Gastrocnemius medialis (tissue), 4 donors: ENCODE measurements around the gene CEBPB.

ENCODE experiments used
- POLR2A ChIP-seq, 2 donors: fragments of 450-650 bp; IDR thresholded peaks; one replicate each; pipeline ENCODE4 v1.6.1; 2017; ENCODE audit warnings: antibody characterized with exemption in 2 of 2, mild to moderate bottlenecking in 2 of 2, moderate library complexity in 2 of 2
- TF ChIP-seq, protein P1 (sequence below), 5 experiments: fragments of 450-650 bp in 3 of 5; fragments of 200-600 bp in 2 of 5; sonication (generic) in 2 of 5; IDR thresholded peaks in 4 of 5; conservative IDR thresholded peaks in 1 of 5; 1 replicate in 4 of 5; 2 replicates in 1 of 5; pipeline ENCODE4 v1.5.1; 2016 to 2019; ENCODE audit warnings: antibody characterized with exemption in 5 of 5, mild to moderate bottlenecking in 3 of 5, moderate library complexity in 3 of 5

DNA sequence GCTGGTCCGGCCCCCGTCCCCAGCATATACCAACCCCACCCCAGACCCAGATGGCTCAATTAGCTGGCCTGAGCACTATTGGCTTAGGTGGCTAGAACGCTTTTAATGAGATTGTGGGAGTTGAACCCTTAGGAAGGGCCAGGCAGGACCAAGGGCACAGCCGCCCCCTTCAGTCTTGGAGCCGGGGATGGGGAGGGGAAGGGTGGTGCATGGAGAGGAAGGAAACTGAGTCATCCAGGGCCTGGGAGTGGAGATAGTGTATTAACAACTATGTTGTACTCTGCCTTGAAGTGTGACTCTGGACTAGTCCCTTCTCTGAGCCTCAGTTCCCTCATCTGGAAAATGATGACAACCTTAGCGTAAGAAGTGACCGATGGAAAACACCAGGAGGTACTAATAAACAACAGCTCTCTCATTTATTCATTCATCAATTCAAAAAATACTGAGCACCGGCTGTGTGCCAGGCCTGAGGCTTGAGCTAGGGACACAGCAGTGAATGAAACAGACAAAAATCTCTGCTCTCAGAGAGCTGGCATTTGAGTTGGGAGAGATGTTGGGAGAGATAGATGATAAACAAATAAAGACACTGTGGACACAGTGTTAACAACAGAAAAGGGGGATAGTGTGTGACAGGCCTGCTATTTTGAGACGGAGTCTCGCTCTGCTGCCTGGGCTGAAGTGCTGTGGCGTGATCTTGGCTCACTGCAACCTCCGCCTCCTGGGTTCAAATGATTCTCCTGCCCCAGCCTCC is 48.6 kb upstream of the CEBPB start:
- TF ChIP-seq, protein P1, sequence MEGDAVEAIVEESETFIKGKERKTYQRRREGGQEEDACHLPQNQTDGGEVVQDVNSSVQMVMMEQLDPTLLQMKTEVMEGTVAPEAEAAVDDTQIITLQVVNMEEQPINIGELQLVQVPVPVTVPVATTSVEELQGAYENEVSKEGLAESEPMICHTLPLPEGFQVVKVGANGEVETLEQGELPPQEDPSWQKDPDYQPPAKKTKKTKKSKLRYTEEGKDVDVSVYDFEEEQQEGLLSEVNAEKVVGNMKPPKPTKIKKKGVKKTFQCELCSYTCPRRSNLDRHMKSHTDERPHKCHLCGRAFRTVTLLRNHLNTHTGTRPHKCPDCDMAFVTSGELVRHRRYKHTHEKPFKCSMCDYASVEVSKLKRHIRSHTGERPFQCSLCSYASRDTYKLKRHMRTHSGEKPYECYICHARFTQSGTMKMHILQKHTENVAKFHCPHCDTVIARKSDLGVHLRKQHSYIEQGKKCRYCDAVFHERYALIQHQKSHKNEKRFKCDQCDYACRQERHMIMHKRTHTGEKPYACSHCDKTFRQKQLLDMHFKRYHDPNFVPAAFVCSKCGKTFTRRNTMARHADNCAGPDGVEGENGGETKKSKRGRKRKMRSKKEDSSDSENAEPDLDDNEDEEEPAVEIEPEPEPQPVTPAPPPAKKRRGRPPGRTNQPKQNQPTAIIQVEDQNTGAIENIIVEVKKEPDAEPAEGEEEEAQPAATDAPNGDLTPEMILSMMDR (IDR thresholded peaks at IDR 0.05 in 4 of 5, conservative IDR thresholded peaks at IDR 0.05 in 1 of 5), result no peak
- TF ChIP-seq POLR2A (IDR thresholded peaks at IDR 0.05), result no peak
